Epidermal melanocyte (primary cell): Measurements from ENCODE around the gene FGFBP3.

Source experiments
- DNase-seq: peaks from one replicate; pipeline ENCODE4 v3.0.0; 2011; ENCODE audit warnings: low spot score; ENCODE audit not compliant: insufficient read length

FGFBP3 gene

GRCh38 chr10:91856637-91857036, 52.6 kb downstream of the FGFBP3 start:
- DNase-seq, result no peak
